HCT116 (cell line): Measurements from ENCODE around the gene CECR2.

Source experiments
- CTCF ChIP-seq, 3 experiments: fragments of 200-600 bp in 1 of 3; sonication (generic) in 1 of 3; IDR thresholded peaks in 2 of 3; conservative IDR thresholded peaks in 1 of 3; 2 replicates each; pipeline ENCODE4 v1.5.1; 2012 to 2017; ENCODE audit warnings: low read depth in 2 of 3, low read length in 2 of 3, antibody characterized with exemption in 1 of 3, borderline replicate concordance in 1 of 3, control low read depth in 1 of 3, mild to moderate bottlenecking in 1 of 3, mixed read lengths in 1 of 3, mixed run types in 1 of 3, moderate library complexity in 1 of 3; ENCODE audit not compliant: insufficient read depth in 1 of 3
- EZH2 ChIP-seq: fragments of 200-600 bp; sonication (generic); IDR thresholded peaks from 2 replicates; pipeline ENCODE4 v1.6.1; 2017; ENCODE audit warnings: antibody characterized with exemption, mixed run types
- POLR2AphosphoS5 ChIP-seq: IDR thresholded peaks from 2 replicates; pipeline ENCODE4 v1.6.1; 2011; ENCODE audit warnings: mild to moderate bottlenecking, low read depth, low read length, moderate library complexity
- SIN3A ChIP-seq: IDR thresholded peaks from 2 replicates; pipeline ENCODE4 v1.6.1; 2012; ENCODE audit warnings: low read depth
- YY1 ChIP-seq: IDR thresholded peaks from 2 replicates; pipeline ENCODE4 v1.6.1; 2011; ENCODE audit warnings: low read length, low read depth, moderate library complexity, mild to moderate bottlenecking; ENCODE audit not compliant: insufficient replicate concordance; ENCODE audit errors: extremely low read depth

- TF ChIP-seq CTCF (IDR thresholded peaks at IDR 0.05 in 2 of 3, conservative IDR thresholded peaks at IDR 0.05 in 1 of 3; ENCODE audit: borderline replicate concordance in 1 of 3, insufficient read depth in 1 of 3, low read depth in 2 of 3, low read length in 2 of 3) (no peak), YY1 (no peak), POLR2AphosphoS5 (no peak), SIN3A (no peak), EZH2 (no peak)
These were observed 46.7 kb upstream of the CECR2 start for GRCh38 chr22:17322511-17322910.
